Choroid plexus epithelial cell (primary cell): Measurements from ENCODE around the gene SLC48A1.

ENCODE experiments used
- DNase-seq: peaks from one replicate; pipeline ENCODE4 v3.0.0-alpha.2; 2010; ENCODE audit warnings: low read depth
- H3K4me3 ChIP-seq: 2 replicates; pipeline ENCODE4 v1.5.1; 2011; ENCODE audit warnings: low read depth, mild to moderate bottlenecking, control low read depth, low read length, moderate library complexity
- TF ChIP-seq, protein P1 (sequence below): conservative IDR thresholded peaks from 2 replicates; pipeline ENCODE4 v1.5.1; 2011; ENCODE audit warnings: low read depth, mild to moderate bottlenecking, control low read depth, inconsistent platforms, low read length, moderate library complexity

The SLC48A1 gene

DNA sequence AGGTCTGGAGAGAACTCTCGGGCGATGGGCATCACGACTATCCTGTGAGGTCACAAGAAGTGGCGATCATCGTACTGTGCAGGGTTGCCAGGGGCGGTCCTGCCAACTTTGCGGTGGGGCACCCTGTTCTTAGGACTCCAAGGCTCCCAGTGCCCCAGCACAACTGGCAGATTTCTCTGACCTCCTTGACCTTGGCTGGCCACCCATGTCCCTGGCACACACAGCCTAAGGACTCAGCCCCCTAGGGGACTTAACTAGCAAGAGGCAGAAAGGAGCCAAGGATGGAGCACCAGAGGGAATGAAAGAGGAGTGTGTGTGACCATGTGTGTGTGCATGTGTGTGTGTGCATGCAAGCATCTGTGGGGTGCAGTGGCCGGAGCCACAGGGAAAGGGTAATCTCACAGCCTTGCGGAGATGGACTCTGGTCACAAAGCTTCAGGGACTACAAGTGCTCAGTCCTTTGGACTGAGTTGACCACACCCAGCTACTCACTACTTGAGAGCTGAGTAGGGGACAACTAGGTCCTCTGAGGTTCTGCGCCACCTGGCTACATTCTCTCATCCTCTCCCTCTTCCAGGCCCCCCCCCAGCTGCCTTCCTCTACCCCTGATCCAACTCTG lies 13.7 kb downstream of the SLC48A1 start:
- TF ChIP-seq, protein P1, sequence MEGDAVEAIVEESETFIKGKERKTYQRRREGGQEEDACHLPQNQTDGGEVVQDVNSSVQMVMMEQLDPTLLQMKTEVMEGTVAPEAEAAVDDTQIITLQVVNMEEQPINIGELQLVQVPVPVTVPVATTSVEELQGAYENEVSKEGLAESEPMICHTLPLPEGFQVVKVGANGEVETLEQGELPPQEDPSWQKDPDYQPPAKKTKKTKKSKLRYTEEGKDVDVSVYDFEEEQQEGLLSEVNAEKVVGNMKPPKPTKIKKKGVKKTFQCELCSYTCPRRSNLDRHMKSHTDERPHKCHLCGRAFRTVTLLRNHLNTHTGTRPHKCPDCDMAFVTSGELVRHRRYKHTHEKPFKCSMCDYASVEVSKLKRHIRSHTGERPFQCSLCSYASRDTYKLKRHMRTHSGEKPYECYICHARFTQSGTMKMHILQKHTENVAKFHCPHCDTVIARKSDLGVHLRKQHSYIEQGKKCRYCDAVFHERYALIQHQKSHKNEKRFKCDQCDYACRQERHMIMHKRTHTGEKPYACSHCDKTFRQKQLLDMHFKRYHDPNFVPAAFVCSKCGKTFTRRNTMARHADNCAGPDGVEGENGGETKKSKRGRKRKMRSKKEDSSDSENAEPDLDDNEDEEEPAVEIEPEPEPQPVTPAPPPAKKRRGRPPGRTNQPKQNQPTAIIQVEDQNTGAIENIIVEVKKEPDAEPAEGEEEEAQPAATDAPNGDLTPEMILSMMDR: no peak
- H3K4me3 ChIP-seq: no peak overlapping the region
- DNase-seq: no peak

DNA sequence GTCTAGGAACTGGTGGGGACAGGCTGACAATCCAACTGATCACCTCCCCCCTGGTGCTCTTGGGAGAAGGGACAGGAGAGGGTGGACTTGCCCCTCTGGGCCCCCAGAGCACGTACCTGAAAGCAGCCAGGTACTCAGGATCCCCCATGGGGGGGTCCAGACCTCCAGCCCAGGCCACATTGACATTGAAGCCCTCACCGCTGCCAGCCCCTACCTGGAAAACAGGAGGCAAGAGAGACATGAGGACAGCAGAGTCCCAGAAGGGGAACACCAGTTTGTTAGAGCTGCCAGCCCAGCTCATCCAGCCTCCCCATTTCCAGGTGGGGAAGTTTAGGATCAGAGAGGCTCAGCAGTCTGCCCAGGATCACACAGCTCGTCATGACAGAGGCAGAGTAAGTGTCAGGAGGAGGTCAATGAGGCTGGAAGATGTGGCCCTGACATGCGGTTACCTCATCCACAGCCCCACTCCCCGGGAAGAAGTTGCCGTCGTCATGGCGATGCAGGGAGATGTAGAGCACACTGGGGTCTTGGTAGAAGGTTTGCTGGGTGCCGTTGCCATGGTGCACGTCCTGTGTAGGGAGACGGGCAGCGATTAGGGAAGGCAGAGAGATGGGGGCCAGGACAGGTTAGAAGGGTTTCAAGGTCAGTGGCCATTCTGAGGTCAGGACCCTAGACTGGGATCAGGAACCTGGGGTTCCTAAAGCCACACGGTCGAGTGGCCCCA lies 14.7 kb downstream of the SLC48A1 start:
- no peak overlapping the region for H3K4me3 ChIP-seq
- no peak for DNase-seq
- TF ChIP-seq, protein P1: no peak

DNA sequence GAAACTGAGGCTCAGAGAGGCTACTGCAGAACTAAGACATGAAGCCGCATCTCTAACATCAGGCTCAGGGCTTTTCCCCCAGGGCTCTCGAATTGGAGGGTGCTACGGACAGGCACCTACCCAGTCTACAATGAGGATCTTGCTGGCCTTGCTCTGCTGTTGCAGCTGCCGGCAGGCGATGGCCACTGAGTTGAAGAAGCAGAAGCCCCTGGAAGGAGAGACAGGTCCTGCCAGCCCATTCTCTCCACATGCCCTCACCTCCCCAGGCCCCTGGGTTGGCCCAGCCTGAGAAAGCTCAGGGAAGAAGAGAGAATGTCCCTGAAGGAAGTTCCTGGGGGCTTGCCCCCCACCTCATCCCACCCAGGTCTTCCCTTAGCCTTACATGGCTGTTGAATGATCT lies 16.1 kb downstream of the SLC48A1 start:
- TF ChIP-seq, protein P1: no peak
- DNase-seq: no peak
- no peak overlapping the region for H3K4me3 ChIP-seq

DNA sequence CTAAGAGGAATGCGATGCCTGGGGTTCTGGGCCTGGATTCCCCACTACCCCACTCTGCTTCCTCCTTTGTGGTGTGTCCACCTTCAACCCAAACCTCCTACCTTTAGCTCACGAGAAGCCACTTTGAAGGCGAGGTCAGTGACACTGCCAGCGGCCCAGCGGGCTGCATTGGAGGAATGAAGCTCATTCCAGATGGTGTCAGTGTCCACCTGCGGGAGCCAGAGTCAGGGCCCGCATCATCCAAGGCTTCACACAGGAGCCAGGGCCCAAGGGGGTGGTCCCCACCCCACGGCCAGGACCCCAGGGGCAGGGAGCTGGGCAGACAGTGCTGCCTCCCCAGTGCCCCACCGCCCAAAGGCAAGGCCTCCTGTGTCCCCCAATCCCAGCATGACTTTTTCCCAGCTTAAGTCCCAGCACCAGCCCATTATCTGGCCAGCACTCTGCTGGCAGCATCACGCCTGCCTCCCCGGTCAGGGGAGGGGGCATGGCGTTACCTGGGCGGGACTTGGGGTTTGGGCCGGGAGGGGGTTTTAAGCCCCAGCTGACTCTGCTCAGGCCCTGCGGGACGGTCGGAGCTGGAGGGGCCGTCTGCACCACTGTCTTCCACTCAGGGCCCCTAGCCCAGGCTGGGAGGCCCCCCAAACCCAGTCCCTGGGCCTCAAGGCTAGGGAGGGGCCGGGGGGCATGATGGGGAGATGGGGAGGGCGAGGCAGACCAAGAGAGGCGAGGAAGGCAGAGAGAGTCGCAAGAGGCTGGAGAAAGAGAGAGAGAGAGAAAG lies 16.9 kb downstream of the SLC48A1 start:
- TF ChIP-seq, protein P1: no peak
- H3K4me3 ChIP-seq: no peak overlapping the region
- no peak for DNase-seq

DNA sequence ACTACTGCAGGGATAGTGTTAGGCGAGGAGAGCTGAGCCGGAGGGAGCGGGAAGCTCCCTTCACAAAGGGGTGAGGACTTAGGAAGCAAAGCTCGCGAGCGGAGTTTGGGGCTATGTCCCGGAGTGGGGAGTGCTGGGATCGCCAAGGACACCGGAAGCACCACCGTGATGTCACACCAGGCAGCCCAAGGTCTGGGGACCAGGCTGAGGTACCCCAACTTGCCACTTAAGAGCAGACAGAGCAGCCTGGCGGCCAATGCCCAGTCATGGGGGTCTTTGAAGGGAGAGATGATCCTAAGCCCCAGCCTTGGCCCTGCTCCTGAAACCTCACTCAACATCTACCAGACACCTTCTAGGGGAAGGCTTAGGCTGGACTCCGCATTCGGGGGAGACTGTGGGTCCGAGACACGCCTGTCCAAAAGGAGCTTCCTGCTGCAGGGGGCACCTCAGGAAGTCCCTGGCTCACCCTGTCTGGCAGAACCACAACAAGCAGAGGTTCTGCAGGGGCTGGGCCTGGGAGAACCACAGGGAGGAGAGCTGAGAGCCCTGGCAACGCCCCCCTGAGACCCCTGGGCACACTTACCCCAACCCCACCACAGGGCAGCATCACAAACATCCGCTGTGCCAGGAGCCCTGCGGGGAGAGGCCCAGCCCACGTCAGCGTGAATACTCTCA lies 17.8 kb downstream of the SLC48A1 start:
- no peak for DNase-seq

GRCh38 chr12:47791351-47791746 lies 18.3 kb downstream of the SLC48A1 start:
- TF ChIP-seq, protein P1: no peak

More for the DNA sequence above, 17.8 kb downstream of the SLC48A1 start:
- no peak overlapping the region for H3K4me3 ChIP-seq
- TF ChIP-seq, protein P1: no peak

More at GRCh38 chr12:47791351-47791746, 18.3 kb downstream of the SLC48A1 start:
- no peak for DNase-seq
- no peak overlapping the region for H3K4me3 ChIP-seq
